GM21360 (cell line): Measurements from ENCODE around the gene ISCU.
"Not testable (repeated sequence)": the region's sequence is repeated elsewhere in the genome, so short reads cannot be mapped to it uniquely, and the experiment has no call there.

Experiments
- ATAC-seq: cut with Tn5 transposase; IDR thresholded peaks from one replicate; pipeline ENCODE4 v1.9.1; 2021; ENCODE audit warnings: mild to moderate bottlenecking, moderate library complexity; ENCODE audit not compliant: unreplicated experiment

ISCU gene

DNA sequence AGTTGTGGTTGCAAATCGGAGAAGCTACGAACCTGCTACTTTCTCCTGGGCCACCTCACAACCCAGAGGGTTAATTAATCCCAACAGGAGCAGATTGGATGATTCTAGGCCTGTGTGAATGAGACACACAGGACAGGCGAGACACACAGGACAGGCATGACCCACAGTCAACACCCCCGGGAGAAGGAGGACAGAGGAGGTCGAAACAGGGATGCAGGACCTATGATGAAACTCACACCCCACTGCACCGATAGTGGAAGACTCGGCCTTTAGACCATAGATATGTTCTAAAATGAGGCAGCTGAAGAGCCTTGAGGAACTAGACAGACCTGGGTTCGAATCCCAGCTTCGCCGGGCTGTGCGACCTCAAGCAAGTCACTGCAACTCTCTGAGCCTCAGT lies 23.9 kb downstream of the ISCU start:
- no peak for ATAC-seq

DNA sequence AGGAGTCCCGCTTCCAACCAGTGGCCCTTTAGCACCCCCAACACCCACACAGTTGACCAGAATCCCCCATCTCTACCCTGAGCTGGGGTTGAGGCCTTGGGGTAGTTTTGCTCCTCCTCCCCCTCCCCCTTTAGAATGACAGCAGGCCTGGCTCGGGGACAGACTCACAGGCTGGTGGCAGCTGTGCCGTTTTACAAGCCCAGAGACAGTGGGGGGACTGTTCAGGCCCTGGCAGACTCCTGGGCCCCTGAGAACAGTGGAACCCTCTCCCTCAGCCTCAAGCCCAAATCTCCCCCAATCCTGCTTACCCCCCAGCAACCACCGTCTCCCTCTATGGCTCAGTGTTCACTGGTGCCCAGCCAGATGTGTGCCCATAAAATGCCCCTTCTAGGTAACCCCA lies 25.4 kb downstream of the ISCU start:
- ATAC-seq = no peak

DNA sequence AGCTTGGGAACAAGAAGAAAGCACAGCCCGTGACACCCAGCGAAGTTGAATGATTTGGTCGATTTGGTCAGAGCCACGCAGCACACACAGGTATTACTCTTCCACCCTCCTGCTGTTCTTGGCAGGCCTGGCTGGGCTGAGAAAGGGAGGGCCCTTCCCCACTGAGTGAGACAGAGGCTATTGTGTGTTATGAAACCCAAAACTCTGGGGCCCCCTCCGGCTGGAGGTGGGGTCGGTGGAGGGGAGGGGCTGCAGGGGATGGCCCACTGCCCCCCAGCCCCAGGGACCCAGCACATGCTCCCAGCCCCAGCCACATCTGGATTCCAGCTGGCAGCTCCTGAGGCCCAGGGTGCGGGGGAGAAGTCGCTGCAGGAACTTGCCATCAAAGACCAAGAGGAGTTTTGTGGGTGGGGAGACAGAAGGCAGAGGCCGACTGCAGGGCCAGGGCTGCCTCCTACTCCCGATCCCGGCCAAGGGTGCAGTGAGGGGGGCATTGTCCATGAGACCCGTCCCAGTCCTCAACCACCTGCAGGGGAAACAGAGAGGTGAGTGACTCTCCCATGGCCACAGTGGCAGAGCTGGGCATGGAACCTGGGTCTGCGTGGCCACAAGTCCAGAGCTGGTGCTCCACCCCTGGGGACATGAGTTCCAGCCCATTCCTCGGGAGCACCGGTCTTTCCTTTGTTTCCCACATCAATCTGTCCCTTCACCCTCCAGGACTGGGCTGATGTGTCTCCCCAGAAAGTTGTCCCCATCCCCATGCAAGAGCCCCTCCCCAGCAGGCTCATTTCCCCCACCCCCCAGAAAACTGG lies 26.8 kb downstream of the ISCU start:
- ATAC-seq = no peak

DNA sequence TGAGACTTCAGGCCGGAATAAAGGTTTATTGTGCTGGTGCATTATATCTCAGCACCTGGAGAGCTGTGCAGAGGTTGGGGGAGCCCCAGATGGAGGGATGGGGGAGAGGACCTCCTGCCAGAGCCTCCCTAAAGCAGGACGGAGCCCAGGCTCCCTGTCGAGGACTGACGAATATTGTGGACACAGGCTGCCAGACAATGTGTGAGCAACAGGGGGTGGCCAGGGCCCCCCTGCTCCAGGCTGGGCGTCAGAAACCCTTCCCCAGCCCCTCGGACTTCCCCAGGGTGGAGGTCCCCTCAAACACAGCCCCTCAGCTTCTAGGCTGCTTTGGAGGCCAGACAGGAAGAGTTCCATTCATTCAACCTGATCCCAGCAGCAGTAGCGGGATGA lies 27.4 kb downstream of the ISCU start:
- no peak for ATAC-seq

DNA sequence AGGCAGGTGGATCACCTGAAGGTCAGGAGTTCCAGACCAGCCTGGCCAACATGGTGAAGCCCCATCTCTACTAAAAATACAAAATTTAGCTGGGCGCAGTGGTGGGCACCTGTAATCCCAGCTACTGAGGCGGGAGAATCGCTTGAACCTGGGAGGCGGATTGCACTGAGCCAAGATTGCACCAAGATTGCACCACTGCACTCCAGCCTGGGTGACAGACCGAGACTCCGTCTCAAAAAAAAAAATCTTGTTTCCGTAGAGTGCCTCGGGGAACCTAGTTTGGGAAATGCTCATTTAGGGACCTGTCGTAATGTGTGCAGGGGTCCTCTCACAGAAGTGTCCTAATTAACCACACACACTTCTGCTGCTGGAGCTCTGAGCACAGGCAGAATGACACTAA lies 28.1 kb downstream of the ISCU start:
- not testable (repeated sequence) for ATAC-seq

DNA sequence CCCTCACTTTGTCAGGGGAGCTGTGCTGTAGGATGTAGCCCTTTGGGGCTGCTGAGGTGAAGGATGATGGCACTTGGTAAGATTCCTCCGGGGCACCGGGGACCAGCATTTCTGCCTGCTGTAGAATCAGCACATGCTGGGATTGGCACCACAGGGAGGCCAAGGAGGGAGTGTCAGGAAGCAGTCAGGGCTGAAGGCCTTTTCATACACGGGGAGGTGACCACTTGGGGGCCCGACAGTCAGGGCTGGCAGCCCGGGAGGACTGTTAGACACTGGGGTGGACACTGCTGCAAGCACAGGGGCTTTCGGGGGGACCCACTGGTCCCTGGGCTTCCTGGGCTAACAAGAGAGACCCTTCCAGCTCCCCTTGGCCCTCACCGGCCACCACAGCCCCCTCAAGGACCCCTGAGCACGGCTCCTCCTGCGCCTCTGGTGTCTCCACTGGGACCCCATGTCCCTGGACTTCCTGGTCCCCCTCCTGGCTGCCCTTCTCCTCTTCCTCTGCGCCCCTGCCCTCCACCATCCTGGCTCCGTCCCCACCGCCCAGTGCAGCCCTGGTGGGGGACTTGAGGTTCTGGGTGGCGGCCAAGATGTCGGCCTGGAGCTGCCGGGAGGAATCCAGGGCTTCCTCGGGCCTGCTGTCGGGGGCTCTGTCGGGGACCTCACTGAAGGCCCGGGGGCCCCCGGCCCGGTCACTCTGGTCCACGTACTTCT lies 29.0 kb downstream of the ISCU start:
- no peak for ATAC-seq

DNA sequence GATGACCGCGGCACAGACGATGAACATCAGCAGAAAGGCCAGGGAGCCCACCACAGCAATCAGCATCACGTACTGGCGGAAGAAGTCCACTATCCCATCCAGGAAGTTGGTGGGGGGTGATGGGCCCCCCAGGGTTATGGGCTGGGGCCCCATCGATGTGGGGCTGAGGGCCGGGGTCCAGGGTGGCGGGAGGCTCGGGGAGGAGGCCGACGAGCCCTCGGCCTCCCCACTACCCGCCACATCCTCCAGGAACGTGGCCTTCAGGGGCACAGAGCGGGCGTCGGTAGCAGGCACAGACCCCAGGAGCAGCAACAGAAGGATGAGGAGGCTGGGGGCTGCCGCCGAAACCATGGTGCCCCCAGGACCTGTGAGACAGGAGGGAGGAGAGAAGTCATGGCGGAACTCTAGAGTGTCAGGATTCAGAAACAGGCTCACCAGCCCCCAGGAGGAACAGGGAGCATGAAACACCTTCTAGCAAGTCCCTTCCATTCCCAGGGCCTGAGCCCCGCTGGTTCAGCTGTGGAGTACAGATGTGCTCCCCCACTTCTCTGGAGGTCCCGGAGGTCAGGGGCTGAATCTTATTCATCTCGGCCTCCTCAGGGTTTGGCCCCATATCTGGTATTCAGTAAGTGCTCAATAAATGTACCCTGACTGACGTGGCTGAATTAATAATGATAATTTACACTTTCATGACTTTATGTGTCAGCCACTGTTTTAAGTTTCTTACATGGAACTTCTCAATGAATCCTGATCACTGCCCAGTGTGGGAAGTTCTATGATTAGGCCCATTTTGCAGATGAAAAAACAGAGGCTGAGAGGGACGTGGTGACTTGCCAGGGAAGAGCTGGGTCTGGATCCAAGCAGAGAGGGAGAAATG lies 29.9 kb downstream of the ISCU start:
- no peak for ATAC-seq

DNA sequence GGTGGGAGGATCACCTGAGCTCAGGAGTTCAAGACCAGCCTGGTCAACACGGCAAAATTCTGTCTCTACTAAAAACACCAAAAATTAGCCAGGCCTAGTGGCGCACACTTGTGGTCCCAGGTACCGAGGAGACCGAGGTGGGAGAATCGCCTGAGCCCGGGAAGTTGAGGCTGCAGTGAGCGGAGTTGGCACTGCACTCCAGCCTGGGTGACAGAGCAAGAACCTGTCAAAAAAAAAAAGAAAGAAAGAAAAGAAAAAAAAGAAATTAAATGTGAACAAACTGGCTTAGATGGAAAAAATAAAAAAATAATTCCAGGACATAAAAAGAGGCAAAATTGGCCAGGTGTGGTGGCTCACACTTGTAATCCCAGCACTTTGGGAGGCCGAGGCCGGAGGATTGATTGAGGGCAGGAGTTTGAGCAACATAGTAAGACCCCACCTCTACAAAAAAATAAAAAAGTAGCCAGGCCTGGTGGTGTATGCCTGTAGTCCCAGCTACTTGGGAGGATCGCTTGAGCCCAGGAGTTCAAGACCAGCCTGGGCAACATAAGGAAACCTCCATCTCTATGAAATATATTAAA lies 32.0 kb downstream of the ISCU start:
- ATAC-seq = no peak

DNA sequence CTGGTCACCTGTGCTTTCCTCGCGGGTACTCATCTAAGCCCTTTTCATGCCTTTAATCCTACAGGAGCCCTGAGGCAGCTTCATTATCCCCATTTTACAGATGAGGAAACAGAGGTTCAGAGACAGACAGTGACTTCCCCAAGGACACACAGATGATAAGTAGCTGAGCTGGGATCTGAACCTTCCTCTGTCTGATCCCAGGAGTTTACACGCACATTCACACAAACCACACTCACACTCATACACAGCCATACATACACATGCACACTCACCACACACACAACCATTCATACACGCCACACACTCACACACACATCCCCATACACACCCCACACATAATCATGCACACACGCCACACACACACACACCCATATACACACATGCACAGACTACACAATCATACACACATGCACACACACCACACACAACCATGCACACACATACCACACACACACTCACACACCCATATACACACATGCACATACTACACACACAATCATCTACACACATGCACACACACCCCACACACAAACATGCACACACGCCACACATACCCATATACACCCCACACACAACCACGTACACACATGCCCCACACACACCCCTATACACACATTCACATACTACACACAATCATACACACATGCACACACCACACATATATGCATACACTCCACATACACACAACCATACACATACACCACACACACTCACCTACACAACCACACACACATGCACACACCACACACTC lies 32.7 kb downstream of the ISCU start:
- no peak for ATAC-seq

DNA sequence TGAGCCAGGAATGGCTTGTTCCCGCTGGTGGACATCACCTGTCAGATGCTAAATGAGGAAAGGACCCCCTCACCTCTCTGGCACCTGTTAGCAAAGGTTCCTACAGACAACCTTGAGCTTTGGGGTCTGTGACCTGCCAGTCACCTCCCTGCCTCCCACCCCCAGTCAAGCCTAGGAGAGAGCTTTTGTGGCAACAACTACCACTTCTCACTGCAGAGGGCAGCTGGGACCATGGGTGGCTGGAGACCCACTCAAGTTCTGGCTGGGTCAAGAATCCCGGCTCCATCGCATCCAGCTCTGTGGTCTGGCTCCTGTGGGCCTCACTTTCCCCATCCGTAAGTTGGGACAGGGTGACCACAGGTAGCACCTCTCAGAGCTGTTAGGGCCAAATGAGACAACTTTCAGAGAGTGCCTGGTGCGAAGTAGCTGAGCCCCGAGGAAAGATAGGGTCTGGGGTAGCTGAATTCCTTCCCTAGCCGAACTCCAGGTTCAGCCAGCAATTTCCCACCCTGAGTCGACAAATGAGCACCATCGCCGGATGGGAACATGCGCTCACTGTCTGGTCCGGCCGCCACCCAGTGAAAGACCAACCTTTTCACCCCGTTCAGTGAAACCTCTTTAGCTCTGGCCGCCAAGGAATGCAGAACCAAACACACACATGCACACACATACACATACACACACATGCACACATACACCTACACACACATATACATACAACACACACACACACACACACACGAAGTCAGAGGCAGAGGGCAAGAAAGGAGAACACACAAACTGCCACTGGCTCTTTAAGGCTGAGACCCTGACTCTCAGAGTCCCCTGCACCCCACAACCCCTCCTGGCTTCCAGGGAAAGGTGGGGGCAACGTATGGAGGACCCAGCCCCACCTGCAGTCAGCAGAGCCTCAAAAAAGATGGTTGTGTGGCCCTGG lies 33.6 kb downstream of the ISCU start:
- no peak for ATAC-seq

DNA sequence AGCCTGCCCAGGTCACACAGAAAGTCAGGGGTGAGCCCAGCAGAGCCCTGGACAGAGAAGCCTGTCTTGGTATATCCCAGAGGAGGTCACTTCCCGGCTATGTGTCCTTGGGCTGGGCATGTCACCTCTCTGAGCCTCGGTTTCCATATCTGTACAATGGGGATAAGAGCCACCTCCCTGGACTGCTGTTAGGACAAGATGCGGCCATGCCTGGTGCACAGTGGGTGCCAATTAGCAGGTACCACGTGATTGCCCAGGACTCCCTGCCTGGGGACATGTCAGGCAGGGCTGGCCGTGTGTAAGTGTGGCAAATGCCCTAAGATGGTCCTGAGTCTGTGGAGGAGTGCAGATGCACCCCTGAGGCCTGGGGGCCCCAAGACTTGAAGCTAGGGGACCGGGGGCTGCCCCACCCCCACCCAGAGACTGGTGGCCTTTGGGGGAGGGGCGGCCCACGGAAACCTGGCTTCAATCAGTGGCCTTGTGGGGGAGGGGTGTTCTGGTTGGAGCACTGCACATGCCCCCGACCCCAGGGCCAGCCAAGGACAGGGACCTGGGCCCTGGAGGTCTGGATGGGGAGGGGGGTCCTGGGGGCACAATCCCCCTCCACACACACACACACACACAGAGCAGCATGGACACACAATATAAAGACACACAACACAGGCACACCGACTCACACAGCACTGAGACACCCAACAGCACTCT lies 34.6 kb downstream of the ISCU start:
- no peak for ATAC-seq

DNA sequence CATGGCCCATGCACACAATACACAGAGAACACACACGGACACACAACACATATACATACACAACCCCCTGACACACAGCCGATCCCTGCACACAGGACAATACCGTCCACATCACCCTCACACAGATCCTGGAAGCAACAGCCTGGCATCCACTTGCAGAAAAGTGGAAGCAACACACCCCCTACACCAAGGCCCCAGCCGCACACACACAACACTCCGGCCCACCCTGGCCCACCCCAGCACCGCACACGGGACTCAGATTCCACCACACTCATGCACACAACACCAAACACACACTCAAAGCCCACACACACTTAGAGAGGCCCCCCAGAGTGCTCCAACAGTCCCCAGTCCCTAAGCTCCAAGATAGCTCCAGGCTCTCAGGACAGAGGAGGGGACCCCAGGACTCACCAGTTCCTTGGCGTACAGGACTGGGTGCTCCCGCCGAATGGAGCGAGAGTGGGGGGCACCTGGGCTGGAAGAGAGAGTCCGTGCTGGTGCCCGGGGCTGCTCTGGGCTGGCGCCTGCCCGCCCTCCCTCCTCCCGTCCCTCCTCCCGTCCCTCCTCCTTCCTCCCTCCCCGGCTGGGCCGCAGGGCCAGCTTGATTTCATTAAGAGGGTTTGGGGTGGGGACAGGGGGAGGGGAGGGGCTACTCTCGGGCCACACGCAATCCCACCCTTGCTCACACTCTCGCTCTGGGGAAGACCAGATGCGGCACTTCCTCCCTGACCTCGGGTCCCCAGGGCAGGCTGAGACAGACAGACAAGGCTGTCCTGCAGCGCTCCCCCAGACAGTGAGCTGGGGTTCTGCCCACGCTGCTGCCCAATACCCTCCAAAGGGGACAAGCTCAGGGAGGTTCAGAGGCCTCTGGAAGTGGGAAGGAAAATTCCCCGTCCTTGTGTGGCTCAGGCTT lies 35.4 kb downstream of the ISCU start, which contains the start of gene TMEM119:
TMEM119 (minus strand) TSS at position 526 of the 913 bp plus-strand sequence. CDS start 5,701 bp downstream, outside the sequence.
- no peak for ATAC-seq

DNA sequence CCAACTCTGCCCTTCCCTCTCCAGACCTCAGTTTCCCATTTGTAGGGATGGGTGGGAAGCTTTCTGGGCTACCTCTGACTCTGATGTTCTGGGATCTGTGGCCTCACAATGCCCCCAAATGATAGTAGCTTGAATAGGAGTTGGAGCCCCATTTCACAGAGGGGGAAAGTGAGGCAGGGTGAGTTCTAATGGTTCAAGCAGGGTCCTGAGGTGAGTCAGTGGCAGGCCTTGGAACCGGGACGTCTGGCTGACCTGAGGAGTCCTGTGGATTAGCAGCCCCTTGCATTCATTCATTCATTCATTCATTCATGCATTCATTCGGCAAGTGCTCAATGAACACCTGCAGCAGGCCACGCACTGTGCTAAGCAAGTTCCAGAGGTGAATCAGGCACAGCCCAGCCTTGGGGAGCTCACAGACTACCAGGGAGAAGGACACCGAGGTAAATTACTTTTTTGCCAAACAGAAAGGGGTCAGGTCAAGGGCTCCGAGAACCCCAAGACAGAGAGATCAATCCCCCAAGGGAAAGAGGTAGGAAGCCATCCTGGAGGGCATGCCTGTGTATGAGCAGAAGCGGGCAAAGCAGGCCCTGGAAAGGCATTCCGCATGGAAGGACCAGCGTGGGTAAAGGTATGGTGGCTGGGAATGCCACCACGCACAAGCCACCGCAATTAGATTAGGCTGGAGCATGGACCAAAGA lies 36.3 kb downstream of the ISCU start:
- ATAC-seq = no peak

DNA sequence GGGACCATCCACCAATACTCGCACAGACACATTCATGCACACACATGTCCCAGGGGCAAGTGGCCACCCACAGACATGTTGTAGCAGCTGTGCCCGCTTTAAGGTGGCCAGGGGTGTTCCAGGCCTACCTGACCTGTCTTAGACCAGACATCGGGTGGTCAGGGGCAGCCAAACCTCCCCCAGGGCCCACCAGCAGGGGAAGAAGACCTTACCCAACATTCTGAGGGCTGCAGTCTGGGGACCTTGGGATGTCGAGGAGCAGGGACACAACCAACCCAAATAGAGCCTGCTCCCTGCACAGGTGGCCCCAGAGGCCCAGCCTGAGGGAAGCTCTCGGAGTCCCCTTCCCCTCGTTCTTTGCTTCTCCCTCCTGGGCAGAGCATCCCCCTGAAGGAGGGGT lies 37.1 kb downstream of the ISCU start:
- no peak for ATAC-seq

DNA sequence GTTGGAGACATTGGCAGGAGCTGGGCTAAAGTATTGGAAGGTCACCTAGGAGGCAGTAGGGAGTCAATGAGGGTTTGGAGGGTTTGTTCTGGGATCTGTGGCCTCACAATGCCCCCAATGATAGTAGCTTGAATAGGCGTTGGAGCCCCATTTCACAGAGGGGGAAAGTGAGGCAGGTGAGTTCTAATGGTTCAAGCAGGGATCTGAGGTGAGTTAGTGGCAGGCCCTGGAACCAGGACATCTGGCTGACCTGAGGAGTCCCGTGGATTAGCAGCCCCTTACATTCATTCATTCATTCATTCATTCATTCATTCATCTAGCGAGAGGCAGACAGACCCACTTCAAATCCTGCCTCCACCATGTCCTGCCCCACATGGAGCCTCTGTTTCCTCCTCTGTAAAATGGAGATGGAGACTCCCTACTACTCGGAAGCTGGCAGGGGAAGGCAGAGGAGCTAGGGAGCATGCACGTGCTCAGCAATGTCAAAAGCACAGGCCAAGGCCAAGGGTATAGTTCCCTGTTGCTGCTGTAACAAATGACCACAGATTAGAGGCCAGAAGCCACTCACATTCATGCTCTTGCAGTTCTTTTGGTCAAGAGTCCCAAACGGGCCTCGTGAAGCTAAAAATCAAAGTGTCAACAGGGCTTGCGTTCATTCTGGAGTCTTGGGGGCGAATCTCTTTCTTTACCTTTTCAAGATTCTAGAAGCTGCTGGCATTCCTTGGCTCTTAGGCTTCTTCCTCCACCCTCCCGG lies 37.7 kb downstream of the ISCU start:
- no peak for ATAC-seq

DNA sequence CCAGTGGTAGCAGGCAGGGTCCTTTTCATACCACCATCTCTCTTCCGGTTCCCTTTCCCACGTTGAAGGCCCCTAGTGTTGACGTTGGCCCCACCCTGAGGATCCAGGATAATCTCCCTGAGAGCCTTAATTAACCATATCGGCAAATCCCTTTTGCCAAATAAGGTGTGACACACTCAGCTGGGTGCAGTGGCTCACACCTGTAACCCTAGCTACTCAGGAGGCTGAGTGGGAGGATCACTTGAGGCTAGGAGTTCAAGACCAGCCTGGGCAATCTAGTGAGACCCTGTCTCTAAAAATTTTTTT lies 38.3 kb downstream of the ISCU start:
- ATAC-seq = no peak
